SIG-M5 treated with dmso at 0.1 percent for 504 hours (cell line): ENCODE measurements around the gene PDE6A.
"Not testable (repeated sequence)": the region's sequence is repeated elsewhere in the genome, so short reads cannot be mapped to it uniquely, and the experiment has no call there.

Source experiments
- DNase-seq: peaks from one replicate; lab custom pipeline; 2025; ENCODE audit not compliant: unreplicated experiment; lab: John Stamatoyannopoulos, UW

Gene PDE6A

DNA sequence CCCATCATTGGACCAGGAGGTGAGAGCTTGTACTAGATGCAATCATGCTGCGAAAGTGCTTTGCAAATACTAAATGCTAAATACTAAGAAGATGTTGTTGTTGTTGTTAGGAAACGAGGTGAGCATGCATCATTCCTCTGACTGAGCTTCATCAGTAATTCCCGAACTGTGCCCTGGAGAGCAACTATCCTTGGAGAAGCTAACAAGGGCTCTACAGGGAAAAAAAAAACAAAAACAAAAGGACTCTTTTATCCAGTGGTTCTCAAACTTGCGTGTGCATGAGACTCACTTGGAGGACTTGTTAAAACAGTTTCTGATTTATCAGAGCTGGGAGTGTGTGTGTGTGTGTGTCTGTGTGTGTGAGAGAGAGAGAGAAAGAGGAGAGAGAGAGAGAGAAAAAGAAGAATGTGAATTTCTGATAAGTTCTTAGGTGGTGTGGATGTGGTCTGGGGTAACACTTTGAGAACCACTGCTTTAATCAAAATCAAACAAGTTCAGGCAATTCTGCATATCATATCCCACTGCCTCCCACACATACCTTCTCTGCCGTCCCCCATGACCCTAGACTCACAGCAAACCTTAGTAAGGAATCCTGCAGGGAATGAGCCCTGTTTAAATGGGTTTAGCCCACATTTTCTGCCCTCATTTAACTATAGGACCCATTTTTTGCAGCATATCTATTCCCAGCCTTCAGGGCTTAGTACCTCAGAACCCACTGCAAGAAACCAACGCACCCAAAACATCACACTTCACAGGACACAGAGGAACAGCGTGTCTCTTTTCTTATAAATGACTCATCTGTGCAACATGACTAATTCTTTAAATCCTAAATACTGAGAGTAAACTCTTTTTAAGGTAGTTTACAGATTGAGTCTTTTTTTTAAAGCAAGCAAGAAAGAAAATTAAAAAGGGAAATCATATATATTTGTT is 48.9 kb downstream of the PDE6A start:
- DNase-seq: no peak

DNA sequence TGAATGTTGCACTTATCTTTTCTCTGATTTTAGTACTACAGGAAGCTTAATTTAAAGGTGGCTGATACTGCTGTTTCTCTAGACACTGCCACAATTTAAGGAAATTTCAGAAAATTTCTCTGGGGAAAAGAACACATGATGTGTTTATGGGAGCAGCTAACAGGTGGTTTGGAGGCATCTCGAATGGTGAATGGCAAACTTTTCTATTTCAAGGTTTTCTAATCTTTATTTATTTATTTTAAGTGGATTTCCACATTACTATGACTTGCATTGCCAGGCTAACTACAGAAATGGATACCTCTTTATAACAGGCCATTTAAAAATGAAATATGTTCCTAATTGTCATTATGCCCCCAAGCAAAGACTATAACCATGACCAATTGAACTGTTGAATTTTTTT is 50.4 kb downstream of the PDE6A start:
- DNase-seq: no peak

DNA sequence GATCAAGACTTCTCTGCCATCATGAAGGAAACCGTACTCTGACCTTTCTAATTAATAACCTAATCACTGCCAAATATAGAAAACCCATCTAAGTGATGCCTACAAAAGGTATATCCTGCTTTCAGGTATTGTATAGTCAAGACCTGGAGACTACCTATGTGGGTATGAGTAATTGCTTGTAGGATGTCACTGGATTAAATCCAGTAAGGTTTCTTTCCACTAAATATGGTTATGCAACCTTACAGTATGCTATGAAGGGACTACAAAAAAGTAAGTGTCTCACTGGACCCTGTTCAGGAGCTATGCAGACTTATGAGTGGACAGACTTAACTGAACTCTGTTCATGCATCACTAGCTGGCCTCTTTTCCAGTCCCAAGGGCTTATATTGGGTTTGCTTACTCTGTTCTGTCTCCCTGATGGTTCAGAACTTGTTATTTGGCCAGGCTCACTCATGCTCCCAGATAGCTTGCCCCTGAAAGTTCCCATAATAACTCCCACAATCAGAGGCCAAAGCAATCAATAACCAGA is 51.1 kb downstream of the PDE6A start:
- no peak for DNase-seq

DNA sequence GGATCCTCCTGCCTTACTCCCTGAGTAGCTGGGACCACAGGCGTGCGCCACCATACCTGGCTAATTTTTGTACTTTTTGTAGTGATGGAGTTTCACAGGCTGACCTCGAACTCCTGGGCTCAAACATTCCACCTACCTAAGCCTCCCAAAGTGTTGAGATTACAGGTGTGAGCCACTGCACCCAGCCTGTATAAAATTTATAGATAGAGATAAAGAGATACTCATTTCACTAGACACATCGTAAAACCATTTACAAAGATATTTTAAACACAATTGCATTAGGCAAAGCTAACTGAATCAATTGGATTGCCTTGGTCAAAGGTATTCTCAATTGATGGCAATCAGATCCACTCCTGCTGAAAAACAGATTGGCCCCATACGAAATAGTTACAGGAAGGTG is 52.0 kb downstream of the PDE6A start:
- no peak for DNase-seq

- DNase-seq: no peak
Measured at GRCh38 chr5:149888280-149888679, 56.3 kb downstream of the PDE6A start.

DNA sequence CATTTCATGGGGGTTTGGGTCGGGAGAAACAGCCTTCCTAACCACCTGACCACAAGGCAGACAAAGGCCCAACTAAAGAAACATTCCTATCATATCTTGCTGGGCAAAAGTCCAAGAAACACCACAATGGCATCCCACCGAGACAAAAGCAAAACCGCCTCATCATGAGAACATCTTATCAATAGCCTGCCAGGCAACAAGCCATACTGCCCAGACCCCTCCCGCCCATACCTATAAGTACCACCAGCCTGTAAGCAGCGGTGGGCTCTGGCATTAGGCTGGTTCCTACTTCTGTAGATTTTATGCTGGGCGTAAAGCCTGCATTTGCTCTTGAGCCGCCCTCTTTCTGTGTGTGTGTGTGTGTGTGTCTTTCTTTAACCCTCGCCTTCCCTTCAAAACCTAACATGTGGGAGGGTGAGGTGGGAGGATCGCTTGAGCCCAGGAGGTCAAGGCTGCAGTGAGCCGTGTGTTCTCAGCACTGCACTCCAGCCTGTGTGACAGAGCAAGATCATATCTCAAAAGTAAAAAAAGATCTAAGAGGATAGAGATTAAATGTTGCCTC is 56.9 kb downstream of the PDE6A start:
- no peak for DNase-seq

DNA sequence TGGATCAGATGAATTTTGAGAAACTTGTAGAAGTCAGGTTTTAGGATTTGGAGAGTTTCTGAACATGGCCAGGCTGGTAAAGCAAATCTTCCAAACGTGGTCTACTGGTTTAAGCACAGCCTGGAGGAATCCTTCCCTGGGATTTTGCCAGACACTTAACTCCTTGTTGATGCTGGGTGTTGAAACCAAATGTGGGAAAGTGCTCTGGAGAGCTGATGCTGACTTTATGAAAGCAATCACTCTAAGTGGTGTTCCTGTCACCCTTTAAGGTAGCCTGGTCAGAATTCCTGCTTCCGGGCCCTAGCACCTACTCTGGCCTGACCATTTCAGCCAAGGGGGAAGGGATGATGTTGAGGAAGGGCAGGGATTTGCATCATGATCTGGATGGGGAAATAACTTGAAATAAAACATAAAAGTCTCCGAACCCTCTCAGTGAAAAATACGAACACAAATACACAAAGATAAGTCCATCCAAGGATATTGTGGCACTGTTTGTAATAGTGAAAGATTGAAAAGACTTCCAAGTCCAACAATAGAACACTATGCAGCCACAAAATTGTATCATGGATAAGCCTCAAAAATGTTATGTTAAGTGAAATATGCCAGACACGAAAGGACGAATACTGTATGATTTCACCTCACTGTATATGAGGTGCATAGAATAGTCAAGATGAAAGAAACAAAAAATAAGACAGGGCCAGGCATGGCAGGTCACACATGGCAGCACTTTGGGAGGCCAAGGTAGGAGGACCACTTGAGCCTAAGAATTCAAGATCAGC is 57.7 kb downstream of the PDE6A start:
- DNase-seq: no peak

GRCh38 chr5:149886060-149886459 is 58.5 kb downstream of the PDE6A start:
- no peak for DNase-seq

DNA sequence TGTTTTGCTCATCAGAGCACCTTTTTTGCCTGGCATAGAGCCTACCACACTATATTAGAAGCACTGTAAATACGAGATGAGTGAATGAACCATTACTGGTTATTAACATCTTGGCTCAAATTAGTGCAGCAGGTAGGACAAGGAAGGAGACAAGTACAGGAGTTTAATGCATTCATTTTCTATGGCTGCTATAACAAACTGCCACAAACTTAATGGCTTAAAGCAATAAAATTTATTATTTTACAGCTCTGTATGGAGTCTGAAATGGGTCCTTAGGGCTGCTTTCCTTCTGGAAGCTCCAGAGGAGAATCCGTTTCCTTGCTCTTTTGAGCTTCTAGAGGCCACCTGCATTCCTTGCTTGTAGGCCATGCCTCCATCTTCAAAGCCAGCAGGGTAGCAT is 59.1 kb downstream of the PDE6A start:
- no peak for DNase-seq

DNA sequence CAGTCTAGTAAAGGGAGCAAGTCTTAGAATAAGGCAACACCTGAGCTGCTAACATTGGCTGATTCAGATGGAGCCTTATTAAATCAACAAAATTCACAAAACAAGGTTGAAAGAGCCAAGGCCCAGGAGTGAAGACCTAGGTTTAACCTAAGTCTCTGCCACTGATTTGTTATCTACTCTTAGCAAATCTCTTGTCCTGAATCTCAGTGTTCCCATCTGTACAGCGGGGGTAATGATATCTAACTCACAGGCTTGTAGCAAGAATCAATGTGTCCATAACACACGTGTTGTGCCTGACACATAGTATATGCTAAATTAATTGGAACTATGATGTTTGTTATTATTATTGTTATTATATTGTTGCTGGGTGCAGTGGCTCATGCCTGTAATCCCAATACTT is 61.0 kb downstream of the PDE6A start:
- DNase-seq: no peak

DNA sequence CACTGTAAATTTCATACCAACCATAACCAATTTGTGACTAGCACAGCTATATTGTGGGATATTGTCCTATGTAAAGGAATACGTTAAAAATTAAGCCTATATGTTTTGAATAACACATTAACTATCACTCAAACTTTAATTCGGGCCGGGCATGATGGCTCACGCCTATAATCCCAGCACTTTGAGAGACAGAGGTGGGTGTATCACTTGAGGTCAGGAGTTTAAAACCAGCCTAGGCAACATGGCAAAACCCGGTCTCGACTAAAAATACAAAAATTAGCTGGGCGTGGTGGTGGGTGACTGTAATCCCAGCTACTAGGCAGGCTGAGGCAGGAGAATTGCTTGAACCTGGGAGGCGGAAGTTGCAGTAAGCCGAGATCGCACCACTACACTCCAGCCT is 62.0 kb downstream of the PDE6A start:
- DNase-seq: not testable (repeated sequence)

DNA sequence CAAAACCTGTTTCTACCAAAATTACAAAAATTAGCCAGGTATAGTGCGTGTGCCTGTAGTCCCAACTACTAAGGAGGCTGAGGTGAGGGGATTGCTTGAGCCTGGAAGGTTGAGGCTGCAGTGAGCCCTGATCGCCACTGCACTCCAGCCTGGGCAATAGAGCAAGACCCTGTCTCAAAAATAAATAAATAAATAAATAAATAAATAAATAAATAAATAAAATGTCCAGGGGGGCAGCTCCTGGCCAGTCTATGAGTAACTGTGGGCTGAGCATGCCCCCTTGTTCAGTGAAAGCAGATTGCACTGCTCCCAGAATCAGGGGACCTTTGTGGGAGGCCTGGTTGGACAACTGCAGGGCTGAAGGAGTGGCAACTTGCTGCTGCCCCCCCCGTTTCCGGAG is 62.7 kb downstream of the PDE6A start:
- DNase-seq: no peak

DNA sequence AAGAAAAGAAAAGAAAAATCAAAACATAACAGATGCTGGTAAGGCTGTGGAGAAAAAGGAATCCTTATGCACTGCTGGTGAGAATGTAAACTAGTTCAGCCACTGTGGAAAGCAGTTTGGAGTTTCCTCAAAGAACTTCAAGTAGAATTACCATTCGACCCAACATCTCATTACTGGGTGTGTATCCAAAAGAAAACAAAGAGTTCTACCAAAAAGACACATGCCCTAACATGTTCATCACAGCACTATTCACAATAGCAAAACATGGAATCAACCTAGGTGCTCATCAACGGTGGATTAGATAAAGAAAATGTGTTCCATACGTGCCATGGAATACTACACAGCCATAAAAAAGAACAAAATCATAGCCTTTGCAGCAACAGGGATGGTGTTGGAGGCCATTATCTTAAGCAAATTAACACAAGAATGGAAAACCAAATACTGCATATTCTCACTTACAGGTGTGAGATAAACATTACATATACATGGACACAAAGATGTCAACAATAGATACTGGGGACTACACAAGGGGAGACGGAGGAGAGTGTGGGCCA is 63.4 kb downstream of the PDE6A start:
- DNase-seq: no peak

DNA sequence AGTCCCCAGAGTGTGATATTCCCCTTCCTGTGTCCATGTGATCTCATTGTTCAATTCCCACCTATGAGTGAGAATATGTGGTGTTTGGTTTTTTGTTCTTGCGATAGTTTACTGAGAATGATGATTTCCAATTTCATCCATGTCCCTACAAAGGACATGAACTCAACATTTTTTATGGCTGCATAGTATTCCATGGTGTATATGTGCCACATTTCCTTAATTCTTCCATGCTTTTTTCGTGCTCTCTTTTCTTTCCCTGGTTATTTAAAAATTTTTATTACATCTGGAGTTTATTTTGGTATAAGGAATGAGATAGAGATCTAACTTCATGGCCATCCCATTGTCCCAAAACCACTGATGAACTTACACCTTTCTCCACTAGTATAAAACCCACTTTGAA is 65.0 kb downstream of the PDE6A start:
- DNase-seq: not testable (repeated sequence)

- no peak for DNase-seq
Measured at GRCh38 chr5:149878371-149878770, 66.2 kb downstream of the PDE6A start.

- DNase-seq: no peak
Measured at GRCh38 chr5:149873896-149874295, 70.7 kb downstream of the PDE6A start.

GRCh38 chr5:149872351-149873040 is 72.1 kb downstream of the PDE6A start:
- DNase-seq: no peak

- no peak for DNase-seq
Measured at GRCh38 chr5:149871471-149871870, 73.1 kb downstream of the PDE6A start.

DNA sequence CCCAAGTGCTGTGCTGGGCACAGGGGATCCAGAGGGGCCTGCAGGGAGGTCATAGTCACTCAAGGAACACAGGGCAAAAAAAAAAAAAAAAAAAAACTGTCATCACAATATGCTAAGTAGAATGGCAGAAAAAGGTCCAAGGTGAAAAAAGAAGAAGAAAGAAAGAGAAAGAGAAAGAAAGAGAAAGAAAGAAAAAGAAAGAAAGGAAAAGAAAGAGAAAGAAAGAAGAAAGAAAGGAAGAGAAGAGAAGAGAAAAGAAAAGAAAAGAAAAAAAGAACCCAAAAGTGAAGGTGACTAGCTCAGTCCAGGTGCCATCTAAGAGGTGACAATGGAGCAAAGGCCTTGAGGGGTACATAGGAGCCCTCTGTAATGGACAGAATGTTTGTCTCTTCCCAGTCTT is 73.9 kb downstream of the PDE6A start:
- DNase-seq: no peak

- no peak for DNase-seq
Measured at GRCh38 chr5:149870232-149870631, 74.4 kb downstream of the PDE6A start.

- no peak for DNase-seq
Measured at GRCh38 chr5:149869411-149869821, 75.2 kb downstream of the PDE6A start.
